IMR-90 (cell line): Measurements from ENCODE around the gene EPHA6. TPM values are rescaled to one million over a fixed set of nuclear protein-coding genes. Genes with fewer than 3 reads are reported as not detected.

Experiments used
- ATAC-seq: fragments of 200-7000 bp; cut with Tn5 transposase; 2 replicates; pipeline ENCODE4 v1.9.1; 2020; ENCODE audit warnings: low read depth, mild to moderate bottlenecking, moderate library complexity
- BruUV-seq: library from RNA; stranded (reverse); fragments of 400-500 nt; replicated peaks from 2 replicates; lab custom pipeline; 2021; lab: Mats Ljungman, UMichigan
- CTCF ChIA-PET: fragments of 300-600 bp; formaldehyde crosslinking; extraction: SDS; loops from one replicate; lab custom pipeline; 2021; ENCODE audit warnings: antibody characterized with exemption; lab: Yijun Ruan, JAX
- POLR2A ChIA-PET: fragments of 300-600 bp; sonication (Branson Sonifier 250); formaldehyde crosslinking; loops from one replicate; lab custom pipeline; 2022; ENCODE audit warnings: antibody characterized with exemption; ENCODE audit not compliant: unreplicated experiment; lab: Charles Lee
- DNase-seq: peaks from one replicate; pipeline ENCODE4 v3.0.0; 2013
- H2AFZ ChIP-seq: replicated peaks from 2 replicates; pipeline ENCODE3; 2013; ENCODE audit warnings: low read length, mild to moderate bottlenecking; ENCODE audit not compliant: poor library complexity
- H2AK5ac ChIP-seq: 2 replicates; pipeline ENCODE4 v1.6.1; 2013; ENCODE audit warnings: low read depth, low read length, inconsistent platforms
- H2AK9ac ChIP-seq: replicated peaks from 2 replicates; pipeline ENCODE3; 2013; ENCODE audit warnings: mild to moderate bottlenecking, low read depth, low read length, moderate library complexity; ENCODE audit not compliant: poor library complexity
- H2BK120ac ChIP-seq: 2 replicates; pipeline ENCODE4 v1.6.1; 2013; ENCODE audit warnings: low read depth, low read length, inconsistent platforms
- H2BK15ac ChIP-seq: 3 replicates; pipeline ENCODE4 v1.6.1; 2013; ENCODE audit warnings: low read depth, low read length, inconsistent platforms
- H2BK20ac ChIP-seq: 2 replicates; pipeline ENCODE4 v1.6.1; 2013; ENCODE audit warnings: low read depth, mild to moderate bottlenecking, inconsistent platforms, low read length, moderate library complexity
- H2BK5ac ChIP-seq: 2 replicates; pipeline ENCODE4 v1.6.1; 2013; ENCODE audit warnings: mild to moderate bottlenecking, low read depth, low read length, inconsistent platforms; ENCODE audit not compliant: poor library complexity, severe bottlenecking
- H3K14ac ChIP-seq: replicated peaks from 2 replicates; pipeline ENCODE4 v1.6.1; 2013; ENCODE audit warnings: low read depth, low read length, inconsistent platforms
- H3K18ac ChIP-seq: 2 replicates; pipeline ENCODE4 v1.6.1; 2013; ENCODE audit warnings: low read depth, low read length, control low read depth
- H3K23ac ChIP-seq: 2 replicates; pipeline ENCODE4 v1.6.1; 2013; ENCODE audit warnings: low read depth, low read length, inconsistent platforms
- H3K27ac ChIP-seq: 2 replicates; pipeline ENCODE4 v1.5.1; 2013; ENCODE audit warnings: mild to moderate bottlenecking, control low read depth, low read length; ENCODE audit not compliant: insufficient read depth
- H3K27me3 ChIP-seq: 2 replicates; pipeline ENCODE4 v1.6.1; 2013; ENCODE audit warnings: low read length; ENCODE audit not compliant: control insufficient read depth, insufficient read depth
- H3K36me3 ChIP-seq: 2 replicates; pipeline ENCODE4 v1.6.1; 2013; ENCODE audit warnings: low read length, mixed read lengths; ENCODE audit not compliant: control insufficient read depth, insufficient read depth
- H3K4ac ChIP-seq: 2 replicates; pipeline ENCODE4 v1.6.1; 2013; ENCODE audit warnings: low read depth, low read length, inconsistent platforms
- H3K4me1 ChIP-seq: 2 replicates; pipeline ENCODE4 v1.6.1; 2013; ENCODE audit warnings: low read length, mixed read lengths; ENCODE audit not compliant: control insufficient read depth, insufficient read depth
- H3K4me2 ChIP-seq: 2 replicates; pipeline ENCODE4 v1.6.1; 2013; ENCODE audit warnings: low read depth, mild to moderate bottlenecking, control low read depth, low read length, moderate library complexity
- H3K4me3 ChIP-seq: 2 replicates; pipeline ENCODE4 v1.5.1; 2013; ENCODE audit warnings: low read depth, mild to moderate bottlenecking, control low read depth, low read length, moderate library complexity; ENCODE audit not compliant: insufficient read depth
- H3K56ac ChIP-seq: 2 replicates; pipeline ENCODE4 v1.6.1; 2013; ENCODE audit warnings: low read length, inconsistent platforms; ENCODE audit not compliant: insufficient read depth; ENCODE audit errors: extremely low read depth
- H3K79me1 ChIP-seq, 2 experiments: 2 replicates each; pipeline ENCODE4 v1.6.1; 2013; ENCODE audit warnings: low read length in 2 of 2, inconsistent platforms in 1 of 2, low read depth in 1 of 2
- H3K9ac ChIP-seq: 2 replicates; pipeline ENCODE4 v1.6.1; 2013; ENCODE audit warnings: low read depth, low read length, control low read depth
- H3K9me1 ChIP-seq: 2 replicates; pipeline ENCODE4 v1.6.1; 2013; ENCODE audit warnings: low read length, inconsistent platforms; ENCODE audit not compliant: insufficient read depth
- H3K9me3 ChIP-seq: 2 replicates; pipeline ENCODE4 v1.6.1; 2013; ENCODE audit warnings: low read length; ENCODE audit not compliant: control insufficient read depth, insufficient read depth
- H4K20me1 ChIP-seq: 2 replicates; pipeline ENCODE4 v1.6.1; 2013; ENCODE audit warnings: low read length, inconsistent platforms; ENCODE audit not compliant: insufficient read depth
- H4K5ac ChIP-seq: 2 replicates; pipeline ENCODE4 v1.6.1; 2013; ENCODE audit warnings: mild to moderate bottlenecking, low read depth, low read length, control low read depth
- H4K8ac ChIP-seq, 2 experiments: 2 replicates each; pipeline ENCODE4 v1.6.1; 2013; ENCODE audit warnings: low read depth in 2 of 2, low read length in 2 of 2, control low read depth in 1 of 2, inconsistent platforms in 1 of 2
- H4K91ac ChIP-seq: 2 replicates; pipeline ENCODE4 v1.6.1; 2013; ENCODE audit warnings: low read depth, low read length, inconsistent platforms; ENCODE audit not compliant: insufficient read depth
- CHD1 ChIP-seq: IDR thresholded peaks from 2 replicates; pipeline ENCODE4 v1.6.1; 2012; ENCODE audit warnings: low read depth, low read length, improper control_type of control experiment
- FOS ChIP-seq: fragments of 150-350 bp; IDR thresholded peaks from 2 replicates; pipeline ENCODE4 v1.6.1; 2016; ENCODE audit warnings: low read depth, low read length
- MAZ ChIP-seq: IDR thresholded peaks from 2 replicates; pipeline ENCODE4 v1.6.1; 2012; ENCODE audit warnings: low read depth, mild to moderate bottlenecking, low read length, improper control_type of control experiment, moderate library complexity, borderline replicate concordance
- RFX5 ChIP-seq: IDR thresholded peaks from 2 replicates; pipeline ENCODE4 v1.8.0; 2012; ENCODE audit warnings: low read depth, mild to moderate bottlenecking, low read length, moderate library complexity
- WGBS, 2 experiments: methylation state at CpG; one replicate each; pipeline versions ENCODE4 v1.1.5 to v1.1.7; 2013; ENCODE audit warnings: missing lambda C conversion rate in 2 of 2; ENCODE audit not compliant: insufficient read length in 1 of 2; ENCODE audit errors: extremely low coverage in 2 of 2; 5-methylcytosine and 5-hydroxymethylcytosine counted together
- dilution Hi-C: fragments of 300-500 bp; cut with HindIII; formaldehyde crosslinking; loops from one replicate; pipeline ENCODE4 v1.14.3; 2018; ENCODE audit warnings: low sequenced_read_pairs; ENCODE audit not compliant: unreplicated experiment
- in situ Hi-C: fragments of 300-500 bp; cut with MboI; formaldehyde crosslinking; loops from 3 replicates; pipeline ENCODE4 v1.14.3; 2019; ENCODE audit warnings: low sequenced_read_pairs, inconsistent platforms, mixed read lengths
- intact Hi-C: fragments of 100-400 bp; cut with micrococcal nuclease; formaldehyde crosslinking; loops from 2 replicates; pipeline ENCODE4 v1.10.0; 2022
- polyA plus RNA-seq, 3 experiments: library from polyadenylated mRNA; depleted of rRNA; stranded (reverse); fragments of >200 nt; gene quantifications; 2 replicates each; pipeline ENCODE4 v1.2.3, GENCODE V29; 2012; ENCODE audit warnings: low replicate concordance in 1 of 3
- total RNA-seq: library from RNA; depleted of rRNA; stranded (reverse); fragments of >200 nt; gene quantifications from 2 replicates; pipeline ENCODE4 v1.2.3, GENCODE V29; 2012
- TF ChIP-seq, protein P1 (sequence below): fragments of 150-350 bp; IDR thresholded peaks from 2 replicates; pipeline ENCODE4 v1.6.1; 2016; ENCODE audit warnings: low read depth, mild to moderate bottlenecking, low read length, moderate library complexity, borderline replicate concordance

Gene EPHA6
- total and polyA plus RNA-seq, 2 of the 4 experiments (the other 2 are of a cell fraction): not detected

DNA sequence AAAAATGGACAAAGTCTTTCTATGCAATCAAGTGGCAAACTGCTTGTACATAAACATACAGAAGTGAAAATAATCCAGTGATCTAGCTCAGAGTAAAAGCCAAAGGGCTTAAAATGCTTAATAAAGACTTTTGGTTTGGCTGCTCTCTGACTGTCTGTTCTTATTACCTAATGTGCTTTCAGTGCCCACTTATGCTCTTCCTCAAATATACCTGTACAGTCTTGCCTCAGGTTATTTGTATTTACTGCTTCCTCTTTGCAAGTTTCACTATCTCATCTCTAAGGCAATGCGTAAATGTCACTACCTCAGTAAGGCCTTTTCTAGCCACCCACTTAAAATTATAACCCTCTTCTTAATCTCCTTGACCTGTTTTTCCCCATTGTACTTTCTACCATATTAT is 171.8 kb downstream of the EPHA6 start:
- no peak overlapping the region for H3K14ac ChIP-seq
- WGBS, 2 experiments: no CpG with 5 or more reads among the region's 1 CpG
- no peak overlapping the region for H3K18ac ChIP-seq
- dilution Hi-C loops (no loop called here), intact Hi-C loops (no loop called here), in situ Hi-C loops (no loop called here)
- no peak overlapping the region for H3K27ac ChIP-seq
- no peak overlapping the region for H3K9ac ChIP-seq
- no peak overlapping the region for H4K91ac ChIP-seq
- peaks cover 6% of the 10 kb centered on the region; the same call in 1 of the 2 replicates for H3K9me3 ChIP-seq
- H3K4ac ChIP-seq: no peak overlapping the region
- no peak overlapping the region for H2AK9ac ChIP-seq
- no peaks in the 10 kb centered on the region for H3K4me1 ChIP-seq
- H3K27me3 ChIP-seq: no peaks in the 10 kb centered on the region
- H4K5ac ChIP-seq: no peak overlapping the region
- ATAC-seq (no peak), DNase-seq (no peak)
- no peak overlapping the region for H2AFZ ChIP-seq
- H2BK5ac ChIP-seq: no peak overlapping the region
- no peak overlapping the region for H3K4me3 ChIP-seq
- no peak overlapping the region for H2BK15ac ChIP-seq
- TF ChIP-seq, protein P1, sequence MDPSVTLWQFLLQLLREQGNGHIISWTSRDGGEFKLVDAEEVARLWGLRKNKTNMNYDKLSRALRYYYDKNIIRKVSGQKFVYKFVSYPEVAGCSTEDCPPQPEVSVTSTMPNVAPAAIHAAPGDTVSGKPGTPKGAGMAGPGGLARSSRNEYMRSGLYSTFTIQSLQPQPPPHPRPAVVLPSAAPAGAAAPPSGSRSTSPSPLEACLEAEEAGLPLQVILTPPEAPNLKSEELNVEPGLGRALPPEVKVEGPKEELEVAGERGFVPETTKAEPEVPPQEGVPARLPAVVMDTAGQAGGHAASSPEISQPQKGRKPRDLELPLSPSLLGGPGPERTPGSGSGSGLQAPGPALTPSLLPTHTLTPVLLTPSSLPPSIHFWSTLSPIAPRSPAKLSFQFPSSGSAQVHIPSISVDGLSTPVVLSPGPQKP: no peak
- no peak for TF ChIP-seq RFX5
- no peak for TF ChIP-seq MAZ
- TF ChIP-seq FOS: no peak
- no peak for TF ChIP-seq CHD1
- H4K20me1 ChIP-seq: no peaks in the 10 kb centered on the region
- POLR2A ChIA-PET: no interaction called here
- no peak overlapping the region for H2AK5ac ChIP-seq
- H3K36me3 ChIP-seq: no peaks in the 10 kb centered on the region
- no peak overlapping the region for H2BK120ac ChIP-seq
- no peaks in the 10 kb centered on the region for H3K9me1 ChIP-seq
- no peak overlapping the region for H3K56ac ChIP-seq
- H2BK20ac ChIP-seq: no peak overlapping the region
- no peak overlapping the region for H4K8ac ChIP-seq
- H3K23ac ChIP-seq: no peak overlapping the region
- H3K79me1 ChIP-seq: no peaks in the 10 kb centered on the region
- no peak overlapping the region for H3K4me2 ChIP-seq
- BruUV-seq: no TSS peak
- CTCF ChIA-PET: no interaction called here
